Measurements from ENCODE around the gene TSPEAR. TPM values are rescaled to one million over a fixed set of nuclear protein-coding genes. Genes with fewer than 3 reads are reported as not detected.
"Not testable (repeated sequence)": the region's sequence is repeated elsewhere in the genome, so short reads cannot be mapped to it uniquely, and the experiment has no call there.

TSPEAR gene
- total and polyA plus RNA-seq, 2 donors (not counting 1 experiment from before 2014, with no cell fraction given) = not detected

DNA sequence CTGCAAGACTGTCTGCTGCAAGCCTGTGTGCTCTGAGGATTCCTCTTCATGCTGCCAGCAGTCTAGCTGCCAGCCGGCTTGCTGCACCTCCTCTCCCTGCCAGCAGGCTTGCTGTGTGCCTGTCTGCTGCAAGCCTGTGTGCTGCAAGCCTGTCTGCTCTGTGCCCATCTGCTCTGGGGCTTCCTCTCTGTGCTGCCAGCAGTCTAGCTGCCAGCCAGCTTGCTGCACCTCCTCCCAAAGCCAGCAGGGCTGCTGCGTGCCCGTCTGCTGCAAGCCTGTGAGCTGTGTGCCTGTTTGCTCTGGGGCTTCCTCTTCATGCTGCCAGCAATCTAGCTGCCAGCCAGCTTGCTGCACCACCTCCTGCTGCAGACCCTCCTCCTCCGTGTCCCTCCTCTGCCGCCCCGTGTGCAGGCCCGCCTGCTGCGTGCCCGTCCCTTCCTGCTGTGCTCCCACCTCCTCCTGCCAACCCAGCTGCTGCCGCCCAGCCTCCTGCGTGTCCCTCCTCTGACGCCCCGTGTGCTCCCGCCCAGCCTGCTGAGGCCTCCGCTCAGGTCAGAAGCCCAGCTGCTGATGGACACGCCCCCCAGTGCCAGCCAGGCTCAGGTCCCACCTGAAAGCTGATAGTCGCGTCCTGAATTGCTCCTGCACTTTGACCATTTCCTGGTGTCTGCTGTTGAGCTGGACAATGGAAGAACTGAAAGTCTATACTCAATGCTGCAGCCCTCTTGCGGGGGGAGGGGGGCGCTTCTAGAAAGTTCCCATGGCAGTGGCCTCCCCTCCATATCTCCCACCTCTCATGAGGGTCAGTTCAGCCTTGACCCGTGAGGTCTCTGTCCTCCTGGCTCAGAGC lies 136.7 kb downstream of the TSPEAR start:
- Histone ChIP-seq H3K9ac (ENCODE audit: low read length) (no peak overlapping the region), H3K27ac (ENCODE audit: low read length in 2 of 2) (no peak overlapping the region), H4K20me1 (ENCODE audit: control insufficient read depth, insufficient read depth, low read length, poor library complexity, severe bottlenecking) (no peaks in the 10 kb centered on the region), H3K79me2 (ENCODE audit: control insufficient read depth, insufficient read depth, low read length) (no peaks in the 10 kb centered on the region), H3K4me1 (ENCODE audit: control insufficient read depth in 2 of 2, insufficient read depth in 2 of 2, low read length in 2 of 2) (no peaks in the 10 kb centered on the region), H2AFZ (ENCODE audit: insufficient read depth, low read depth, low read length, poor library complexity, severe bottlenecking) (no peak overlapping the region), H3K4me3 (ENCODE audit: control extremely low read depth in 1 of 5, extremely low read depth in 1 of 5, insufficient read depth in 1 of 5, low read depth in 2 of 5, low read length in 4 of 5) (no peak overlapping the region), H3K36me3 (replicated peaks in 1 of 2; ENCODE audit: control extremely low read depth in 1 of 2, control insufficient read depth in 1 of 2, extremely low read depth in 1 of 2, insufficient read depth in 2 of 2, low read length in 1 of 2) (no peaks in the 10 kb centered on the region), H3K9me3 (ENCODE audit: control extremely low read depth in 1 of 3, control insufficient read depth in 2 of 3, insufficient read depth in 1 of 3, low read length in 2 of 3) (peaks cover 0 to 44% (median 11%) of the 10 kb centered on the region in 3 donors), H3K27me3 (replicated peaks in 1 of 4; ENCODE audit: control extremely low read depth in 1 of 4, control insufficient read depth in 3 of 4, insufficient read depth in 4 of 4, low read length in 3 of 4) (peaks cover 0 to 4% (median 0%) of the 10 kb centered on the region in 4 experiments), H3K4me2 (replicated peaks; ENCODE audit: low read depth, low read length, poor library complexity, severe bottlenecking) (no peak overlapping the region)
- CTCF ChIA-PET = no interaction called here
- 51% methylated on average over 19 of the region's 21 CpGs for WGBS (ENCODE audit: insufficient coverage)
- peaks cover 30% of the 10 kb centered on the region for H3K27me3 Mint-ChIP-seq
- H3K9me3 Mint-ChIP-seq (ENCODE audit: insufficient read depth) = peaks cover 5% of the 10 kb centered on the region
- intact Hi-C loops (cut with micrococcal nuclease) = no loop called here
- H3K4me3 Mint-ChIP-seq = no peak overlapping the region
- ATAC-seq (ENCODE audit: low read depth) (no peak), DNase-seq (no peak)
- POLR2A ChIA-PET = no interaction called here
- no peak for TF ChIP-seq EZH2 (IDR thresholded peaks at IDR 0.05; ENCODE audit: borderline replicate concordance, insufficient read depth, low read depth, low read length, poor library complexity, severe bottlenecking)
- TF ChIP-seq, protein P1, sequence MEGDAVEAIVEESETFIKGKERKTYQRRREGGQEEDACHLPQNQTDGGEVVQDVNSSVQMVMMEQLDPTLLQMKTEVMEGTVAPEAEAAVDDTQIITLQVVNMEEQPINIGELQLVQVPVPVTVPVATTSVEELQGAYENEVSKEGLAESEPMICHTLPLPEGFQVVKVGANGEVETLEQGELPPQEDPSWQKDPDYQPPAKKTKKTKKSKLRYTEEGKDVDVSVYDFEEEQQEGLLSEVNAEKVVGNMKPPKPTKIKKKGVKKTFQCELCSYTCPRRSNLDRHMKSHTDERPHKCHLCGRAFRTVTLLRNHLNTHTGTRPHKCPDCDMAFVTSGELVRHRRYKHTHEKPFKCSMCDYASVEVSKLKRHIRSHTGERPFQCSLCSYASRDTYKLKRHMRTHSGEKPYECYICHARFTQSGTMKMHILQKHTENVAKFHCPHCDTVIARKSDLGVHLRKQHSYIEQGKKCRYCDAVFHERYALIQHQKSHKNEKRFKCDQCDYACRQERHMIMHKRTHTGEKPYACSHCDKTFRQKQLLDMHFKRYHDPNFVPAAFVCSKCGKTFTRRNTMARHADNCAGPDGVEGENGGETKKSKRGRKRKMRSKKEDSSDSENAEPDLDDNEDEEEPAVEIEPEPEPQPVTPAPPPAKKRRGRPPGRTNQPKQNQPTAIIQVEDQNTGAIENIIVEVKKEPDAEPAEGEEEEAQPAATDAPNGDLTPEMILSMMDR (IDR thresholded peaks at IDR 0.05) = no peak
- no peak overlapping the region for H3K27ac Mint-ChIP-seq
- H3K4me1 Mint-ChIP-seq = no peaks in the 10 kb centered on the region

DNA sequence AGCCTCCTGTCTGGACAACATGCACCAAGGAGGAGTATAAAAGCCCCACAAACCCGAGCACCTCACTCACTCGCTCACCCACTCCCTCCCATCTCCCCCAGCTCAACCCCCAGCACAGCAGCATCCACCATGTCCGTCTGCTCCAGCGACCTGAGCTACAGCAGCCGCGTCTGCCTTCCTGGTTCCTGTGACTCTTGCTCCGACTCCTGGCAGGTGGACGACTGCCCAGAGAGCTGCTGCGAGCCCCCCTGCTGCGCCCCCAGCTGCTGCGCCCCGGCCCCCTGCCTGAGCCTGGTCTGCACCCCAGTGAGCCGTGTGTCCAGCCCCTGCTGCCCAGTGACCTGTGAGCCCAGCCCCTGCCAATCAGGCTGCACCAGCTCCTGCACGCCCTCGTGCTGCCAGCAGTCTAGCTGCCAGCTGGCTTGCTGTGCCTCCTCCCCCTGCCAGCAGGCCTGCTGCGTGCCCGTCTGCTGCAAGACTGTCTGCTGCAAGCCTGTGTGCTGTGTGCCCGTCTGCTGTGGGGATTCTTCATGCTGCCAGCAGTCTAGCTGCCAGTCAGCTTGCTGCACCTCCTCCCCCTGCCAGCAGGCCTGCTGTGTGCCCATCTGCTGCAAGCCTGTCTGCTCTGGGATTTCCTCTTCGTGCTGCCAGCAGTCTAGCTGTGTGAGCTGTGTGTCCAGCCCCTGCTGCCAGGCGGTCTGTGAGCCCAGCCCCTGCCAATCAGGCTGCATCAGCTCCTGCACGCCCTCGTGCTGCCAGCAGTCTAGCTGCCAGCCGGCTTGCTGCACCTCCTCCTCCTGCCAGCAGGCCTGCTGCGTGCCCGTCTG lies 137.5 kb downstream of the TSPEAR start, which contains the start of gene KRTAP10-4:
KRTAP10-4 (plus strand) TSS at position 100 of the 827 bp plus-strand sequence; CDS start at position 130, 30 bp downstream.
- H3K36me3 ChIP-seq (replicated peaks in 1 of 2; ENCODE audit: control extremely low read depth in 1 of 2, control insufficient read depth in 1 of 2, extremely low read depth in 1 of 2, insufficient read depth in 2 of 2, low read length in 1 of 2); H2AFZ ChIP-seq (ENCODE audit: insufficient read depth, low read depth, low read length, poor library complexity, severe bottlenecking); CTCF ChIA-PET; H3K27me3 ChIP-seq (replicated peaks in 1 of 4; ENCODE audit: control extremely low read depth in 1 of 4, control insufficient read depth in 3 of 4, insufficient read depth in 4 of 4, low read length in 3 of 4); H3K4me1 Mint-ChIP-seq; H3K4me1 ChIP-seq (ENCODE audit: control insufficient read depth in 2 of 2, insufficient read depth in 2 of 2, low read length in 2 of 2); H3K4me2 ChIP-seq (replicated peaks; ENCODE audit: low read depth, low read length, poor library complexity, severe bottlenecking); H3K79me2 ChIP-seq (ENCODE audit: control insufficient read depth, insufficient read depth, low read length); H3K4me3 Mint-ChIP-seq; H3K9me3 Mint-ChIP-seq (ENCODE audit: insufficient read depth); H3K27ac ChIP-seq (ENCODE audit: low read length in 2 of 2); H3K4me3 ChIP-seq (ENCODE audit: control extremely low read depth in 1 of 5, extremely low read depth in 1 of 5, insufficient read depth in 1 of 5, low read depth in 2 of 5, low read length in 4 of 5); H3K27ac Mint-ChIP-seq; DNase-seq; H3K9ac ChIP-seq (ENCODE audit: low read length); H4K20me1 ChIP-seq (ENCODE audit: control insufficient read depth, insufficient read depth, low read length, poor library complexity, severe bottlenecking); intact Hi-C loops (cut with micrococcal nuclease); POLR2A ChIA-PET; ATAC-seq (ENCODE audit: low read depth): not testable (repeated sequence)
- H3K9me3 ChIP-seq (ENCODE audit: control extremely low read depth in 1 of 3, control insufficient read depth in 2 of 3, insufficient read depth in 1 of 3, low read length in 2 of 3) = peaks cover 0 to 35% (median 11%) of the 10 kb centered on the region in 3 donors
- 76% methylated on average over 14 of the region's 25 CpGs for WGBS (ENCODE audit: insufficient coverage)
- peaks cover 33% of the 10 kb centered on the region for H3K27me3 Mint-ChIP-seq

All from B cell (primary cell).